NCI-H2196 (cell line): Measurements from ENCODE around the gene SDC4.

ENCODE experiments used
- DNase-seq: peaks from one replicate; lab custom pipeline; 2025; ENCODE audit not compliant: unreplicated experiment; lab: John Stamatoyannopoulos, UW

Gene SDC4

DNA sequence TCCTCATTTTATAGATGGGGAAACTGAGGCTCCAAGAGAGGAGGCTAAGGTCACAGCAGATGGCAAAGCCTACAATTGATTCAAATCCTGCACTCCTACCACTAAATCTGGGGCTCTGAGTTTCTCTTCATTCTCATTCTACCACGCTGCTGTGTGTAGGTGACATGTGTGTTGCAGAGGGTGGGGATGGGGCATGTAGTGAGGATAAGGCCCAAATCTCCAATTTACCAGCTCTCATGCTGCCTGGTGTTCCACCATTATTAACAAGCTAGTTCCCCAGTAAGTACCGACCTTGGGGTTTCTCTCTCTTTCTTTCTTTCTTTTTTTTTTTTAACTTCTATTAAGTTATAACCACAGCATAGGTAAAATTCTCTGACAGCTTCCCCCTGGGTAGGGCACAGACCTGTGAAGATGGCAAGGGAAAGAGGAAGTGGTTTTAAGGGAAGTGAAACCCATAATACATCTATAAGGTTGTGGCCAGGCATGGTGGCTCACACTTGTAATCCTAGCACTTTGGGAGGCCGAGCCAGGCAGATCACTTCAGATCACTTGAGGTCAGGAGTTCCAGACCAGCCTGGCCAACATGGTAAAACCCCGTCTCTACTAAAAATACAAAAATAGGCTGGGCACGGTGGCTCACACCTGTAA lies 27.2 kb downstream of the SDC4 start:
- DNase-seq: no peak

GRCh38 chr20:45318948-45319347 lies 29.3 kb downstream of the SDC4 start:
- DNase-seq: no peak

DNA sequence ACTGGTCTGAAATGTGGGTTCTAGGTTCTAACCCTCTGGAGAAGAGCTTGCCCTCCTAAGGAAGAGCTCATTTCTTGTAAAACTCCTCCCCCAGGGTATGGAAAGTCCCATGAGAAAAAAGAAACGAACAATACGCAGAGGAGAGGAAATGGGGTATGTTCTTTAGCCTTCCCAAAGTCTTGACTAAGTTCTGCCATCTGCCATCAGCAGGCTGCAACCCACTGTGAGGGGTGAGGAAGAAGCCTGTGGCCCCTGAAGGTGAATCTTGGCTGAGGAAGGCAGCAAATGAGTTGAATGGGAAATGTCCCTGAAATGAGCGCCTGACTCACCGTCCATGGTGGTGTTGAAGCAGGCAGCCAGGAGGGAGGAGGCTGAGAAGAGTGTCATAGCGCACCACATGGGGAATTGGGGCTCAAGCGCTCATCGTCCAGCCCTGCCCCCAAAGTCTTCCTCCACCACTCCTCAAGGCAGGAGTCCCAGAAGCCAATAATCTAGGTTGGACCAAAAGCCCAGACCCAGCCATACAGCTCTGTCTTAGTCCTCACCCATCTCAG lies 29.8 kb downstream of the SDC4 start:
- DNase-seq: no peak

DNA sequence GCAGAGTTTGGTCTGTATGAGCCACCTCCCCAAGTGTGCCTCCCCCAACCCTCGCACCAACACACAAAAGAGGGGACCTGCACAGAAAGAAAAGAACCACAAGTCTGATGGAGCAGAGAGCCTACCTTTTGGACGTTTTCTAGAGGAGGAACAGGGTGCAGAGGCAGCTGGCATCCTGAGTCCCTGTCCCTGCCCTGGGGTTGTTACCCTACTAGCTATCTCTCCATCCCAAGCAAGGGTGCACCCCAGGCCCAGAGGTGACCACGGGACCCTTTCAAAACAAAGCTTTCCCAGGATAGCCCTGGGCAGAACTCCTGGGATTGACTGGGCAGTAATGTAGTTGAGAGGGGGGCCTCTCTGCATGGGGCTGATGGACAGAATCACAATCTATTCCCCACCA lies 30.4 kb downstream of the SDC4 start:
- no peak for DNase-seq

- no peak for DNase-seq
Observed at GRCh38 chr20:45316150-45317080, 31.8 kb downstream of the SDC4 start.

GRCh38 chr20:45315672-45316071 lies 32.6 kb downstream of the SDC4 start:
- no peak for DNase-seq

GRCh38 chr20:45313943-45314342 lies 34.3 kb downstream of the SDC4 start:
- no peak for DNase-seq

DNA sequence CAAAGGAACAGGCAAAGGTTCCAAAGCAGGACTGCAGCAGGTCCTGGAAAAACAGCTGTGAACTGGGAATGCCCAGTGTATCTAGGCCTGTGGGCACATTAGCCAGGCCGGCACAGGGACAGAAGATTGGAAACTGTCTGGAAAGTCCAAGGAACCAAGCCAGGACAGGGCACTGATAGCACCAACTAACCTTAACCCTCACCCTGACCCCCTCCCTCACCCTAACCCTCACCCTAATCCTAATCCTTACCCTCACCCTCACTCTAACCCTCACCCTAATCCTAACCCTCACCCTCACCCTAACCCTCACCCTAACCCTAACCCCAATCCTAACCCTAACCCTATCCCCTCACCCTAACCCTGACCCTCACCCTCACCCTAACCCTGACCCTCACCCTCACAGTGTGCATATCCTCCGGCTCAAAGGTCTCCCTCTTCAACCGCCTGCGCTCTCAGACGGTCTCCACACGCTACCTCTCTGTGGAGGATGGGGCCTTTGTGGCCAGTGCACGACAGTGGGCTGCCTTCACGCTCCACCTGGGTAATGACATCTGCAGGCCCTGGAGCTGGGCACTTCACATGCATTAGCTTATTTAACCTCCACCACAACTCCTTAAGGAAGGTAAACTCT lies 35.0 kb downstream of the SDC4 start:
- DNase-seq: no peak

- DNase-seq: no peak
Observed at GRCh38 chr20:45312241-45312640, 36.0 kb downstream of the SDC4 start.

DNA sequence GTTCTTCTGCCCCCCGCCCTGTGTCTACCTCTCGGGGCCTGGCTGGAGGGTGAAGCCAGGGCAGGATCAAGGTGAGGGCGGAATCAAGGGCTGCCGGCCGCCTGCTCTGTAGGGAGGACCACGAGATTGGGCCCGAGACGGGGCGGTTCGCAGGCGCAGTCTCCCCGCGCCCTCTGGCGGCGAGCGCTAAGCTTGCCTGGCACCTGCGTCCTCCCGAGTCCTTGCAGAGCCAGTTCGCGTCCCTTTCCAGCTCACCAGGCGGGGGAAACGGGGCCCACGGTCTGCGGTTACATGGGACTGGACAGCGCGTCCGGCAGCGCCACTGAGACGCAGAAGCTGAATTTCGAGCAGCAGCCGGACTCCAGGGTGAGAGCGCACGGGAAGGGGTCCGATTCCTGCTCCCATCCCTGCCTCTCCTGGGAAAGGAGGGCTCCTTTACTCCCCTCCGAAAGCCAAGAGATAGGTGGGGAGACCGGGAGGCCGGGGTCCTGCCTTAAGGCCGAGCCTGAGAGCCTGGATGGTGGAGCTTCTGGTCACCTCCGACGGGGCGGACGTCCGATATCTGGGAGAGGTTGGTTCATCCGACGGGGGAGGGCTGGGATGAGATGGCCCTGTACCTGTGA lies 36.5 kb downstream of the SDC4 start:
- DNase-seq: no peak

DNA sequence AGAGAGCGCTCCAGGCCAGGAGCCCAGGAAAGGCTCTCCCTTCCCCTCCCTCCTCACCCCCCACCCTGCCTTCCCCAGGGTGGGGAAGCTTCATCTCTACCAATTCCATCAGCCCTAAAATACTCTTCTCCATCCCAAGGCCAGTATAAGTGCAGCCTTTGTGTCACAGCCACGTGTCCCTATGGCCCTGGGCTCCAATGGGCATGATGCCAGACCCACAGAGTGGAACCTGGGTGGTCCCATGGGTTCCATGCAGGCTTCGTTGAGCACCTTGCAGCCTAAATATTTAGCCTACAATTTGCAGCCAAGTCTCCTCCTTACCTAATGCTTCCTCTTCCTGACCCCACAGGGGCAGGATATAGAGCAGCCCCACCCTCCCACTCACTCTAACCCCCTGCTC lies 39.1 kb downstream of the SDC4 start:
- no peak for DNase-seq

DNA sequence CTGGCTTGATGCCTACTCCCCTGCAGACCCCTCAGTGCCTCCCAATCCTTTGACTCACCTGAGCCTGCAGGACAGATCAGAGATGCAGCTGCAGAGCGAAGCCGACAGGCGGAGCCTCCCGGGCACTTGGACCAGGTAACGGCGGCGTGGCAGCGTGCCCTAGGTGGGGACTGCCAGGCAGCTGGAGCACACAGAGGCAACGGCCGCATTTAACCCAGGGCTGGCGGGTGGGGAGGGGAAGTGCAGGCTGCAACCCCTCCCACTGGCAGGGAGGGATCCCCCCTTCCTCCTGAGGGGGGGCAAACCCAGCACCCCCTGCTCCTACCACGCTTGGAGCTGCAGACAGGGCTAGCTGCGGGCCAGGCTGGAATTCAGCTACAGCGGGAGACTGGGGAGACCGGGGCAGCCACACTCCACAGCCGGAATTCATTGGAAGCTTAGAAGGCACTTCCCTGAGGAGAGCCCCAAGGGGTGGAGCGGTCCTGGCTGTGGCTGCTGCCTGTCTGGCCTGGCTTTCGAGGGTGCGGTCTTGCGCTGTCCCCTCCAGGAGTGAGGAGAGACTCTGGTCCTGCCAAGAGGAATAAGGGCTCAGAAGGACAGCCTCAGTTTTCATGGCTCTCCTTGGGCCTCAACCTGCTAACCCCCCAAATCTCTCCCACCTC lies 40.0 kb downstream of the SDC4 start, which contains the start of gene MATN4:
Gene MATN4, minus strand, starts transcription at position 183 of the 662 bp plus-strand sequence. CDS start 2,717 bp downstream, outside the sequence.
- peak; percentile 75 for DNase-seq

GRCh38 chr20:45307076-45307640 lies 41.1 kb downstream of the SDC4 start:
- DNase-seq: no peak

DNA sequence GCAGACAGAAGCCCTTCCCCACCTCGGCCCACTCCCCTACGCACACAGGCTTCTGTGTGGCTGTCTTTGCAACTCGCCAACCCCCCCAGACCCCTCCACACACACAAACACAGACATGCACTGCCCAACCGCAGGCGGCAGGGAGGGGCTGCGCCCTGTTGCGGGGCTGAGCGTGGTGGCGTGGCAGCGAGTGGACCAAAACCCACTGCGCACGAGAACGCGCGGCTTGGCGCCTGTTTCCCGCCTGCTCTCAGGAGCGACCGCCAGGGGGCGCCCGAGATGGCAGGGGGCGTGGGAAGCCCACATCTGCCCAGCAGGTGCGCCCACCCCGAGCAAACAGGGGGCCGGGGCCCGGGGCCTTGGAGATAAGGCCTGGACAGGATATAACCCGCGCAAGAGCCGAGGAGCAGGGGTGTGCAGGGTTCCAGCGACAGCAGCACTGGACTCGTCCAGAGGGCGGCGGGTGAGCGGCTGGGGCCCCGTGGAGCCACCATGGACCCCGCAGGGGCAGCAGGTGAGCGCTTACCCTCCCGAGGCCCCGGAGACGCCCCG lies 41.7 kb downstream of the SDC4 start, which contains the start of gene RBPJL:
Gene RBPJL, plus strand, starts transcription at position 410 of the 552 bp plus-strand sequence. Its CDS starts 83 bp downstream, at position 493.
- DNase-seq: no peak

DNA sequence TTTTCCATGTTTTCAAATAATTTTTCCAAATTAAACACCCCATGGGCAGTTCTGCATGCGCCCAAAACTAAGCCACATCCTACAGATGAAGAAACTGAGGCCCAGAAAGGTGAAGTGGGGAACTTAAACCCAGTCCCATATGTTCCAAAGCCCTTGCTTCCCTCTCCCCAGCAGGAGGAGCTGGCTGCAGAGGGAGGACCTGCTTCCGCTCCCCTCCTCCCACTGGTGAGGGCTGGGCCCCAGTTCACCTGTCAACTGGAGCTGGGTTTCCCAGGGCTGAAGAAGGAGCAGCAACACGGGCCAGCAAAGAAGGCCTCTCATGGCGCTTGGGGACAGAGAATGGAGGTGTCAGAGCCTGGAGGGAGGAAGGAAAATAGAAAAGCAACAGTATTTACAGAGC lies 43.0 kb downstream of the SDC4 start:
- DNase-seq: no peak

GRCh38 chr20:45304464-45304999 lies 43.7 kb downstream of the SDC4 start:
- DNase-seq: no peak

DNA sequence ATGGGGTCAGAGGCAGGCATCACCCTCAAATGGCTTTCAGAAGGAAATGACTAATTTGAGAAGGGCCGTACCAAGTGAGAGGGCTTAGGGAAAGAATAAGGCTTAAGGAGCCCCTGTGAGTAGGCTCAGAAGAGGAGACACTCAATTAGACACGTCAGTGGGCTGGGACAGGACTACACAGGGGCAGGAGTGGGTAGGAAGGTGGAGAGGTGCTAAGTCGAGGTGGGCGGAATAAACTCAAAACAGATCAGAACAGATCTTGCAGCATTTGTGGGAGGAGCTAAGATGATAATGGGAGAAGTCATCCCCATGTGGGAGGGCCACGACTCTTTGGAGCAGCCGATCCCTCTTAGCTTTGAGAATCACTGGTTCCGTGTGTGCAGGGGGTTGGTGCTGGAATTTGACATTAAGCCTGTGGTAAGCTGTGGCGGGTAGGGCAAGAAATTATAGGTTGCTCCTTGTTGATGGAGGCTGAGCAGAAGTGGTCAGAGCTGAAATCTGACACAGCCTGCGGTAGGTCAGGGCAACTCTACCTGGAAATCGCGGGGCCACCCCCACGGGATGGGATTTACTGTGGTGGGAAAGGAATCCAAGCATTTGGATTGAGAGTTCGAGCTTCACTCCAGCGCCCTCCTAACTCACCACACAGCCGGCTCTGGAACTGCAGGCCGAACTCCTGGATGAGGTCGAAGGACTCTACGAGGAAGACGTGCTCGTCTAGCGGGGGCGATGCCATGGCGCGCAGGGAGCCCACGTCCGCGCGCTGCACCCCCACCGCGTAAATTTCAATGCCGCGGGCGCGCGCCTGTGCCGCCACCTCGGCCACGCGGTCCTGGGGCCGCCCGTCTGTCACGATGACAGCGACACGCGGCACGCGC lies 44.4 kb downstream of the SDC4 start:
- DNase-seq: no peak

DNA sequence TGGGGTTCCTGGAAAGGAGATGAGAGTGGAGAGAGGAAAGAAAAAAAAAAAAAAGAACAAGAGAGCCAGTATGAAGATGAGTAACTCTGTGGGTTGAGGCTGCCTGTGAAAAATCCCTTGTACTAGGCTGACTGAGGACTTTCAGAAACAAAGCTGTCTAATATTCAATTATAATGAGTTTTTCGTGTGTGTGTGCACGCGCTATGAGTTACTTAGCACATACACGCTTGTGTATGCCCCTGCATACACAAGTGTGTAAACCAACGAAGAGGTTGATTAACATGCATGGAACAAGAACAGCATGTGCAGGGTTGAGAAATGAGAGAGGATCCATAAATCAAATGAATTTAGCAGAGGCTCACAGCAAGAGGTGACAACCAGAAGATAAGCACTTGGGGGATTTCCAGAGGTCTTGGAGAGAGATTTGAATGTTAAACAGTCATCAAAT lies 46.4 kb downstream of the SDC4 start:
- DNase-seq: no peak
